ENCODE measurements around the gene TAPBP.
A peak's percentile ranks its signal among the peaks of the same experiment; 100 is the strongest.

TAPBP gene

GRCh38 chr6:33254591-33254990 lies 59.3 kb downstream of the TAPBP start:
- Histone ChIP-seq H3K4me3 (ENCODE audit: low read depth, low read length) (no peak overlapping the region), H3K27ac (no peak overlapping the region), H3K36me3 (replicated peaks) (peaks cover 3% of the 10 kb centered on the region), H3K27me3 (replicated peaks) (no peaks in the 10 kb centered on the region)
- TF ChIP-seq CTCF (IDR thresholded peaks at IDR 0.05; ENCODE audit: low read depth, low read length, missing control alignments) = no peak
- in situ Hi-C loops (cut with HindIII; ENCODE audit: low pct_ligation_motif_present, low sequenced_read_pairs) = no loop called here
- no peak for DNase-seq

GRCh38 chr6:33252759-33253158 lies 61.1 kb downstream of the TAPBP start:
- Histone ChIP-seq H3K27me3 (replicated peaks) (no peaks in the 10 kb centered on the region), H3K4me3 (ENCODE audit: low read depth, low read length) (no peak overlapping the region), H3K36me3 (replicated peaks) (peaks cover 3% of the 10 kb centered on the region), H3K27ac (no peak overlapping the region)
- in situ Hi-C loops (cut with HindIII; ENCODE audit: low pct_ligation_motif_present, low sequenced_read_pairs) = no loop called here
- no peak for DNase-seq
- TF ChIP-seq CTCF (IDR thresholded peaks at IDR 0.05; ENCODE audit: low read depth, low read length, missing control alignments) = no peak

DNA sequence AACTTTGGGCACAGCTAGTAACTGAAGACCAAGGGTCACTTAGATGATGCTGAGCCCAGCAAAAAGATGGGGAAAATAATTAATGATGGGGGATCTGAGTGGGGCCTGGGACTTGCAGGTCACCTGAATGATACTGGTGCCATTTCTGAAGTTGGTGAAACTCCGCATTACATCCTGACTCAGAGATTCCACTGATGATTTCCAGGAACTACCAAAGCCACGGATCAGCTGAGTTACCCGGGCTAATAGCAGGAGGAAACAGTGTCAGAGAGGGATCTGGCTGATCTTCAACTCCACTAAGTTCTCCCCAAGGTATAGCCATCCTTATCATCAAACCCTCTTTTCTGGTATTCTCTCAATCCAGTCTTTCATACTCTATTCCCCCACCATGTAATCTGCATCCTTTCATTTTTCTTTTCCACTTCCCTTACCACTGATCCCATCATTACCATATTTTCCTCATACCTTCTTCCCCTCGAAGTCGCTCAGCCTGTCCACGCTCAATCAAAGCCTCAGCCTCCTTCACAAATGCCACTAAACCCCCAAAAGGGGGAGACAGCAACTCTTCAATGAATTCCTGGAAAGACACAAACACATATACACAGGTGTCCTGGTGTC lies 62.4 kb downstream of the TAPBP start:
- in situ Hi-C loops (cut with HindIII; ENCODE audit: low pct_ligation_motif_present, low sequenced_read_pairs) = no loop called here
- no peak for DNase-seq
- Histone ChIP-seq H3K27me3 (replicated peaks) (no peaks in the 10 kb centered on the region), H3K4me3 (ENCODE audit: low read depth, low read length) (no peak overlapping the region), H3K27ac (no peak overlapping the region), H3K36me3 (replicated peaks) (no peaks in the 10 kb centered on the region)
- no peak for TF ChIP-seq CTCF (IDR thresholded peaks at IDR 0.05; ENCODE audit: low read depth, low read length, missing control alignments)

DNA sequence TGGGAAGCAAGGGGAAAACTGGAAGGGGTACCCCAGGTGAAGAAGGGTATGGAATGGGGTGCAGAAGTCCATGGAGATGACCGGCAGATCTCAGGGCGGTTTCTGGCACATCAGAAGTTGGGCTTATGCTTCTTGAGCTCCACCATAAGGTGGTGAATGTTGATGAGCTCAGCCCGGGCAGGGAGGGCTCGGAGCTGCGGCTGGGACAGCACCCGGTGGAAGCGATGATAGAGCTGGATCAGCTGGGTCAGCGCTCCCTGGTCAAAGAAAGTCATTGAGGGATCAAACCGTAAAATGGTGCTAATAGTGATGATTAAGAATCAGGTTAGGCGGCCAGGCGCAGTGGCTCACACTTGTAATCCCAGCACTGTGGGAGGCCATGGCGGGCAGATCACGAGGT lies 63.1 kb downstream of the TAPBP start:
- no peak for TF ChIP-seq CTCF (IDR thresholded peaks at IDR 0.05; ENCODE audit: low read depth, low read length, missing control alignments)
- Histone ChIP-seq H3K27ac (peak overlapping the region; percentile 87), H3K27me3 (replicated peaks) (no peaks in the 10 kb centered on the region), H3K4me3 (ENCODE audit: low read depth, low read length) (no peak overlapping the region), H3K36me3 (replicated peaks) (no peaks in the 10 kb centered on the region)
- in situ Hi-C loops (cut with HindIII; ENCODE audit: low pct_ligation_motif_present, low sequenced_read_pairs) = no loop called here
- no peak for DNase-seq

GRCh38 chr6:33249732-33250630 lies 63.9 kb downstream of the TAPBP start:
- in situ Hi-C loops (cut with HindIII; ENCODE audit: low pct_ligation_motif_present, low sequenced_read_pairs) = no loop called here
- TF ChIP-seq CTCF (IDR thresholded peaks at IDR 0.05; ENCODE audit: low read depth, low read length, missing control alignments) = no peak
- peak overlapping the region; percentile 68 for H3K4me3 ChIP-seq (ENCODE audit: low read depth, low read length)
- H3K27ac ChIP-seq = peak overlapping the region; percentile 87
- no peaks in the 10 kb centered on the region for H3K27me3 ChIP-seq (replicated peaks)
- H3K36me3 ChIP-seq (replicated peaks) = no peaks in the 10 kb centered on the region
- DNase-seq = peak; percentile 81
